ENCODE measurements around the gene KDM2A.

Gene KDM2A

DNA sequence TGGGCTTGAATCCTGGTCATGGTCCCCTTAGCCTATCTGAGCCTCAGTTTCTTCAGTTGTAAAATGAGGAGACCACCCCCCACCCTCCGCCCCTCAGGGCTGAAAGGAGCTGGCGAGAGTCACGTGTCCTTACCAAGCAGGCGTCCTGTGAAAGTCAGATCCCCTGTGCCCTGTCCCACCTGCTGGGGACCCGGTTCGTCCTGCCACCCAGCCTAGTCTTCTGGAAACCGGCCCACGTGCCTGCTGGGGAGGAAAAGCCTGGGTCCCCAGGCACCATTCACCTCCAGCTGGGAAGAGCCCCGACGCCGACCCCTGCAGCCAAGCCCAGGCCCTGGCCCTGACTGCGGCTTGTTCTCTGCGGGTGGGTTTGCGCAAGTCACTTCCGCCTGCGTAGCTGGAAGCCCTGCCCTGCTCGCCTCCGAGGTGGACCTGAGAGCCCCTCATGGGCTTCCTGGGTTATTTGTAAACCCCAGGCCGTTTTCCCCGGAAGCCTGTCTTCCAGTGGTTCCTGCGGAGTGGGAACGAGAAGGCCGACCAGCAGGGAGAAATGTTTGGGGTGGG, 183.6 kb downstream of the KDM2A start:
- no peak for DNase-seq (ENCODE audit: low read depth in 2 of 2)

DNA sequence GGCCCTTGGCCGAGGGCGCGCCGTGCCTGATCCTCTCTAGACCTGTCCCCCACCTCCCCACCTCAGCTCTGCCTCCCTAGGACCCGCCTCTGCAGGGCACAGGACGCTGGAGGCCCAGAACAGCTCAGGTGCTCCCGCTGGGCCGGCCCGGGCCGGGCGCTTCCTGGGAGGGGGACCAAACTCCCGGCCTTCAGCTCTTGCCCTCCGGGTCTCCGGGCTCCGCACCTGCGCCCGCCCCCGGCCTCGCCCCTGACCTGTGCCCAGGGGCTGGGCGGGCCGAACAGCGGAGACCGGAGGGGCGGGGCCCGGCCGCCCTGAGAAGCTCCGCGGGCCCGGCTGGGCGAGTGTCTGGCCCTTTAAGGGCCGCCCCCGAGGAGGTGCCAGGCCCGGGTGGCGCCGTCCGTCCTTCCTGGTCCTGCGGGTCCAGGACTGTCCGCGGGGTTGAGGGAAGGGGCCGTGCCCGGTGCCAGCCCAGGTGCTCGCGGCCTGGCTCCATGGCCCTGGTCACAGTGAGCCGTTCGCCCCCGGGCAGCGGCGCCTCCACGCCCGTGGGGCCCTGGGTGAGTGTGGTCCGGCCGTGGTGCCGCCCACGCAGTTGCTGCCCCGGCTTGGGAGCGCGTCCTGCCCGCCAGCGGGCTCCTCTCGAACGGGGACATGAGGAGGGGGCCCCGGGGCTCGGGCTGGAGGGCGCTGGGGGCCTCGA, 184.2 kb downstream of the KDM2A start, which contains the start of gene SSH3:
Gene SSH3, plus strand, starts transcription at position 399 of the 703 bp plus-strand sequence. Its CDS starts 96 bp downstream, at position 495.
- DNase-seq (ENCODE audit: low read depth in 2 of 2) = peak in 1 of 2 experiments; percentile 5

DNA sequence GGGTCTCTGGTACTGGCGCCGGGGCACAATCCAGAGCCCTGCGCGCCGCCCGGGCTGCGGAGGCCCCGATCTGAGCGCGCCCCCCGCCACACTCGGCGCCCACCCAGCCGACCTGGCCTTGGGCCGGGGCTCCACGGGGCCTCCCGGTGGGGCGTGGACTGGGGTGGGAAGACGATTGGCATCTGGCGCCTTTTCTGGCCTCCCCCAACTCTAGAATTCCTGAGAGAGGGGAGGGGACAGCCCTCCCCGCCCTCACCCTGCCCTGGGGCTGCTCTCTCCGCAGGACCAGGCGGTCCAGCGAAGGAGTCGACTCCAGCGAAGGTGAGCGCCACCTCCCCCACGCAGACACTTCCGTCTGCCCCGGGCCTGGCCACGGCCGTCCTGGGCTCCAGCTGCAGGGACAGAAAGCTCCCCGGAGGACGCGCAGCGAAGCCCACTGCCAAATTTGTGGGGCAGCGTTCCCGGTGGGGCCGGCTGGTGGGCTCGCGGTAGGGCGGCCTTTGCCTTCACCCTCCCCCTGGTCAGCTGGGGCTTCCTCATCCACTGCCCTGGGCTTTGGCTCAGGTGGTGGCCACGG, 184.9 kb downstream of the KDM2A start:
- no peak for DNase-seq (ENCODE audit: low read depth in 2 of 2)

DNA sequence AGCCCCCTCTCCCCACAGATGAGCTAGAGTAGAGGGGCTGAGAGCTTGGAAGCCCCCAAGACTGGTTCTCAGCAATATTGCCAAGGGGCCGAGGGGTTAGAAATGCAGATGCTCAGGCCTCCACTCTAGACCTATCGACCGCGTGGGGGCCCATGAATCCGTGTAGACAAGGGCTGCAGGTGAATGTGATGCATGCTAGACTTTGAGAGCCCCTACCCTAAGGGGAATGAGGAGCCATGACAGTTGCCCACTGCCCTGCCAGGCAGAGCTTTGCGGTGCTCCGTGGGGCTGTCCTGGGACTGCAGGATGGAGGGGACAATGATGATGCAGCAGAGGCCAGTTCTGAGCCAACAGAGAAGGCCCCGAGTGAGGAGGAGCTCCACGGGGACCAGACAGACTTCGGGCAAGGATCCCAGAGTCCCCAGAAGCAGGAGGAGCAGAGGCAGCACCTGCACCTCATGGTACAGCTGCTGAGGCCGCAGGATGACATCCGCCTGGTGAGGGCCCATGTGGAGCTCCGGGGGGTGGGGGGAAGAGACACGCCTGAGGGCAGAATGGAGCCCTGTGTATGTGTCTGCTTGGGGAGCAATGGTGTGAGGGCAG, 185.5 kb downstream of the KDM2A start:
- DNase-seq (ENCODE audit: low read depth in 2 of 2) = no peak

DNA sequence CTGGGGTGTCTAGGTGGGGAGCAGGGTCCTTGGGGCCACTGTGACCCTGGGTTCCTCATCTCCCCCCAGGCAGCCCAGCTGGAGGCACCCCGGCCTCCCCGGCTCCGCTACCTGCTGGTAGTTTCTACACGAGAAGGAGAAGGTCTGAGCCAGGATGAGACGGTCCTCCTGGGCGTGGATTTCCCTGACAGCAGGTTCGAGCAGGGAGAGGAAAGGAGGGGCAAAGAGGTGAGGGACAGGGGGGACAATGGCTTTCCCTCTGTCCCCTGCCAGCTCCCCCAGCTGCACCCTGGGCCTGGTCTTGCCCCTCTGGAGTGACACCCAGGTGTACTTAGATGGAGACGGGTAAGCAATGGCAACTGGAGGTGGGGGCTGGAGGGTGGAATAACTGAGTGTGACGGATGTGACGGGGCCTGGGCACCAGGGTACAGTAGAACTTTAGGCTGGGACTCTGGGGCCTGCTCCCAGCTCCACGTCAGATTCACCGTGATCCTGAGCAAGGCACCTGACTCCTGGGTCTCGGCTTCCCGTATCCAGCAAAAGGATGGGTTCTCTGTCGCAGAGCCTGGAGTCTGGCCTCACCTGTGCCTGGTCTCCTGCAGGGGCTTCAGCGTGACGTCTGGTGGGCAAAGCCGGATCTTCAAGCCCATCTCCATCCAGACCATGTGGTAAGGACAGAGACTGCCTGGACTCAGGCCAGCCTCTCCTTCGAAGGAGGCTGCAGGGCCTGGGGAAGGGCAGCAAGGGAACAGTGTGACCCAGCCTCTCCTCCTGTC, 187.9 kb downstream of the KDM2A start:
- no peak for DNase-seq (ENCODE audit: low read depth in 2 of 2)

DNA sequence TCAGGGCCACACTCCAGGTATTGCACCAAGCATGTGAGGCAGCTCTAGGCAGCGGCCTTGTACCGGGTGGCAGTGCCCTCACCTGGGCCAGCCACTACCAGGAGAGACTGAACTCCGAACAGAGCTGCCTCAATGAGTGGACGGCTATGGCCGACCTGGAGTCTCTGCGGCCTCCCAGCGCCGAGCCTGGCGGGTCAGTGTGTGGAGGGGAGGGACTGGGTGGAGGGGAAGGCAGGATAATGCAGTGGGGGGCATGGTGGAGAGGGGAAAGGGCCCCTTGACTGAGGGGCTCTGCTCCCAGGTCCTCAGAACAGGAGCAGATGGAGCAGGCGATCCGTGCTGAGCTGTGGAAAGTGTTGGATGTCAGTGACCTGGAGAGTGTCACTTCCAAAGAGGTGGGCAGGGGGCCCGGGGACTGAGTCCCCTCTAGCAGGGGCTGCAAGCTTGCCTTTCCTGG, 188.5 kb downstream of the KDM2A start:
- DNase-seq (ENCODE audit: low read depth in 2 of 2) = no peak
